Measurements from ENCODE around the gene CNN1. TPM values are rescaled to one million over a fixed set of nuclear protein-coding genes. Genes with fewer than 3 reads are reported as not detected.

Gene CNN1
- total and polyA plus RNA-seq, 2 of the 13 experiments (the other 11 are each of a cell fraction or from before 2014, with no cell fraction given) = 0.70 to 1.1 TPM

- no peak overlapping the region for H3K27ac ChIP-seq (ENCODE audit: extremely low read length, insufficient read depth, low read length)
- ATAC-seq = no peak
- in situ Hi-C loops (cut with HindIII; ENCODE audit: extremely low pct_ligation_motif_present, low pct_unique_long_range_greater_than_20kb) = no loop called here
These were observed 43.2 kb upstream of the CNN1 start for GRCh38 chr19:11495481-11495880.

More at GRCh38 chr19:11495481-11495880, 43.2 kb upstream of the CNN1 start:
- Histone ChIP-seq H3K79me2 (ENCODE audit: insufficient read depth, low read length) (no peaks in the 10 kb centered on the region), H2AFZ (ENCODE audit: low read length) (no peak overlapping the region), H3K36me3 (replicated peaks in 1 of 2; ENCODE audit: control insufficient read depth in 1 of 2, insufficient read depth in 2 of 2, low read length in 2 of 2) (peaks cover 5 to 15% of the 10 kb centered on the region in 2 experiments; a peak in 4 of 5 replicates), H3K4me3 (replicated peaks in 1 of 3; ENCODE audit: insufficient read depth in 1 of 3, low read depth in 2 of 3, low read length in 3 of 3) (no peak overlapping the region), H3K27me3 (ENCODE audit: control insufficient read depth in 1 of 2, insufficient read depth in 2 of 2, low read length in 2 of 2) (no peaks in the 10 kb centered on the region; a peak in 1 of 5 replicates), H4K20me1 (ENCODE audit: insufficient read depth, low read length) (no peaks in the 10 kb centered on the region), H3K9ac (ENCODE audit: insufficient read depth, low read depth, low read length) (no peak overlapping the region), H3K4me2 (ENCODE audit: low read depth, low read length) (no peak overlapping the region), H3K4me1 (ENCODE audit: insufficient read depth, low read length) (peaks cover 12% of the 10 kb centered on the region), H3K9me3 (ENCODE audit: low read length) (no peaks in the 10 kb centered on the region)
- intact Hi-C loops (cut with micrococcal nuclease; ENCODE audit: unreplicated experiment) = loop anchor here (5.0 kb wide), 1 partner anchor 92 kb away; no protein-coding TSS in a partner anchor
- POLR2A ChIA-PET = no interaction called here
- FAIRE-seq = no peak
- CTCF ChIA-PET (ENCODE audit: low intra/inter-chr PET ratio, low total read pairs) = interaction anchor here (1.1 kb wide), 1 partner anchor 93 kb away, joined by 3 read pairs; no protein-coding TSS in a partner anchor
- BruUV-seq (replicated peaks) = no TSS peak
- no peak for DNase-seq (ENCODE audit: low spot score)
- TF ChIP-seq, protein P1, sequence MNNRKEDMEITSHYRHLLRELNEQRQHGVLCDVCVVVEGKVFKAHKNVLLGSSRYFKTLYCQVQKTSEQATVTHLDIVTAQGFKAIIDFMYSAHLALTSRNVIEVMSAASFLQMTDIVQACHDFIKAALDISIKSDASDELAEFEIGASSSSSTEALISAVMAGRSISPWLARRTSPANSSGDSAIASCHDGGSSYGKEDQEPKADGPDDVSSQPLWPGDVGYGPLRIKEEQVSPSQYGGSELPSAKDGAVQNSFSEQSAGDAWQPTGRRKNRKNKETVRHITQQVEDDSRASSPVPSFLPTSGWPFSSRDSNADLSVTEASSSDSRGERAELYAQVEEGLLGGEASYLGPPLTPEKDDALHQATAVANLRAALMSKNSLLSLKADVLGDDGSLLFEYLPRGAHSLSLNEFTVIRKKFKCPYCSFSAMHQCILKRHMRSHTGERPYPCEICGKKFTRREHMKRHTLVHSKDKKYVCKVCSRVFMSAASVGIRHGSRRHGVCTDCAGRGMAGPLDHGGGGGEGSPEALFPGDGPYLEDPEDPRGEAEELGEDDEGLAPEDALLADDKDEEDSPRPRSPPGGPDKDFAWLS (CRISPR knock-in tag; IDR thresholded peaks at IDR 0.05; ENCODE audit: borderline replicate concordance) = no peak
- TF ChIP-seq RORA (CRISPR knock-in tag; IDR thresholded peaks at IDR 0.05) = no peak
- TF ChIP-seq IRF2 (CRISPR knock-in tag; IDR thresholded peaks at IDR 0.05) = no peak
- TF ChIP-seq AHR (CRISPR knock-in tag; IDR thresholded peaks at IDR 0.05) = no peak
- TF ChIP-seq SPEN (CRISPR knock-in tag; IDR thresholded peaks at IDR 0.05; ENCODE audit: low read depth) = no peak
- TF ChIP-seq ZFP90 (CRISPR knock-in tag; IDR thresholded peaks at IDR 0.05; ENCODE audit: borderline replicate concordance) = no peak
- no peak for TF ChIP-seq NR0B2 (CRISPR knock-in tag; IDR thresholded peaks at IDR 0.05)
- no peak for TF ChIP-seq ZNF775 (CRISPR knock-in tag; IDR thresholded peaks at IDR 0.05; ENCODE audit: borderline replicate concordance)
- no peak for TF ChIP-seq TEAD2 (CRISPR knock-in tag; IDR thresholded peaks at IDR 0.05)
- TF ChIP-seq, protein P2, sequence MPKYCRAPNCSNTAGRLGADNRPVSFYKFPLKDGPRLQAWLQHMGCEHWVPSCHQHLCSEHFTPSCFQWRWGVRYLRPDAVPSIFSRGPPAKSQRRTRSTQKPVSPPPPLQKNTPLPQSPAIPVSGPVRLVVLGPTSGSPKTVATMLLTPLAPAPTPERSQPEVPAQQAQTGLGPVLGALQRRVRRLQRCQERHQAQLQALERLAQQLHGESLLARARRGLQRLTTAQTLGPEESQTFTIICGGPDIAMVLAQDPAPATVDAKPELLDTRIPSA (CRISPR knock-in tag; IDR thresholded peaks at IDR 0.05; ENCODE audit: borderline replicate concordance) = no peak
- TF ChIP-seq SAP130 (CRISPR knock-in tag; IDR thresholded peaks at IDR 0.05; ENCODE audit: low read depth) = no peak
- no peak for TF ChIP-seq SP4 (CRISPR knock-in tag; IDR thresholded peaks at IDR 0.05)
- no peak for TF ChIP-seq CCAR2 (optimal IDR thresholded peaks at IDR 0.05; ENCODE audit: low read depth, low read length)
- no peak for TF ChIP-seq ZNF567 (CRISPR knock-in tag; IDR thresholded peaks at IDR 0.05; ENCODE audit: borderline replicate concordance)
- WGBS (ENCODE audit: low lambda C conversion rate) = 96% methylated on average over 4 of the region's 10 CpGs

All from HepG2 (cell line).